ENCODE data around the gene CLEC16A. TPM values are rescaled to one million over a fixed set of nuclear protein-coding genes. Genes with fewer than 3 reads are reported as not detected.

The CLEC16A gene
- total and polyA plus RNA-seq, 4 donors = 14.3 to 44.4 (median 26.4) TPM

GRCh38 chr16:11203111-11203623 lies 258.8 kb downstream of the CLEC16A start:
- DNase-seq (no peak), ATAC-seq (ENCODE audit: insufficient read depth, low FRiP score) (no peak)
- Histone ChIP-seq H3K27me3 (ENCODE audit: control insufficient read depth in 3 of 3, insufficient read depth in 3 of 3, low read length in 2 of 3) (no peaks in the 10 kb centered on the region), H3K4me3 (no peak overlapping the region), H3K9ac (ENCODE audit: insufficient read depth in 1 of 2, low read length in 2 of 2) (no peak overlapping the region), H3K27ac (ENCODE audit: low read depth in 1 of 2, low read length in 1 of 2) (no peak overlapping the region), H3K36me3 (ENCODE audit: control insufficient read depth in 4 of 4, insufficient read depth in 4 of 4, low read length in 4 of 4) (no peaks in the 10 kb centered on the region), H3K4me1 (ENCODE audit: control insufficient read depth in 5 of 5, insufficient read depth in 5 of 5, low read length in 5 of 5) (peaks cover 0 to 13% (median 3%) of the 10 kb centered on the region in 5 donors), H3K9me3 (ENCODE audit: control insufficient read depth in 4 of 4, insufficient read depth in 3 of 4, low read length in 3 of 4) (peaks cover 0 to 8% (median 3%) of the 10 kb centered on the region in 4 donors)
- WGBS, 2 donors = 71 to 73% methylated on average over 7 of the region's 7 CpGs
- no peak for TF ChIP-seq CTCF (IDR thresholded peaks at IDR 0.05; ENCODE audit: control extremely low read depth, extremely low read depth)

- 66 to 75% methylated on average over 4 of the region's 4 CpGs for WGBS, 2 donors
- Histone ChIP-seq H3K9ac (ENCODE audit: insufficient read depth in 1 of 2, low read length in 2 of 2) (no peak overlapping the region), H3K9me3 (ENCODE audit: control insufficient read depth in 4 of 4, insufficient read depth in 3 of 4, low read length in 3 of 4) (peaks cover 0 to 8% (median 3%) of the 10 kb centered on the region in 4 donors), H3K4me1 (ENCODE audit: control insufficient read depth in 5 of 5, insufficient read depth in 5 of 5, low read length in 5 of 5) (peaks cover 0 to 15% (median 3%) of the 10 kb centered on the region in 5 donors), H3K27ac (ENCODE audit: low read depth in 1 of 2, low read length in 1 of 2) (no peak overlapping the region), H3K4me3 (no peak overlapping the region), H3K36me3 (ENCODE audit: control insufficient read depth in 4 of 4, insufficient read depth in 4 of 4, low read length in 4 of 4) (no peaks in the 10 kb centered on the region), H3K27me3 (ENCODE audit: control insufficient read depth in 3 of 3, insufficient read depth in 3 of 3, low read length in 2 of 3) (no peaks in the 10 kb centered on the region)
- no peak for TF ChIP-seq CTCF (IDR thresholded peaks at IDR 0.05; ENCODE audit: control extremely low read depth, extremely low read depth)
- no peak for ATAC-seq (ENCODE audit: insufficient read depth, low FRiP score)
- no peak for DNase-seq
Measured at GRCh38 chr16:11204513-11205047, 260.2 kb downstream of the CLEC16A start.

- no peak overlapping the region for H3K4me3 ChIP-seq
- H3K4me1 ChIP-seq (ENCODE audit: control insufficient read depth in 5 of 5, insufficient read depth in 5 of 5, low read length in 5 of 5) = peaks cover 0 to 15% (median 3%) of the 10 kb centered on the region in 5 donors
- ATAC-seq (ENCODE audit: insufficient read depth, low FRiP score) (no peak), DNase-seq (no peak)
- no peak overlapping the region for H3K9ac ChIP-seq (ENCODE audit: insufficient read depth in 1 of 2, low read length in 2 of 2)
- no peaks in the 10 kb centered on the region for H3K36me3 ChIP-seq (ENCODE audit: control insufficient read depth in 4 of 4, insufficient read depth in 4 of 4, low read length in 4 of 4)
- no peaks in the 10 kb centered on the region for H3K27me3 ChIP-seq (ENCODE audit: control insufficient read depth in 3 of 3, insufficient read depth in 3 of 3, low read length in 2 of 3)
- no peak overlapping the region for H3K27ac ChIP-seq (ENCODE audit: low read depth in 1 of 2, low read length in 1 of 2)
- WGBS, 2 donors = 82 to 87% methylated on average over 19 of the region's 19 CpGs
- no peak for TF ChIP-seq CTCF (IDR thresholded peaks at IDR 0.05; ENCODE audit: control extremely low read depth, extremely low read depth)
- H3K9me3 ChIP-seq (ENCODE audit: control insufficient read depth in 4 of 4, insufficient read depth in 3 of 4, low read length in 3 of 4) = peaks cover 0 to 8% (median 3%) of the 10 kb centered on the region in 4 donors
Measured at GRCh38 chr16:11205065-11205699, 260.8 kb downstream of the CLEC16A start.

Measured in lung (tissue), 12 donors.